GM19238 (cell line): ENCODE results near the gene P4HTM.

Source experiments
- DNase-seq: peaks from one replicate; pipeline ENCODE4 v3.0.0; 2011; ENCODE audit warnings: low spot score; ENCODE audit not compliant: insufficient read length

Gene P4HTM, protein sequence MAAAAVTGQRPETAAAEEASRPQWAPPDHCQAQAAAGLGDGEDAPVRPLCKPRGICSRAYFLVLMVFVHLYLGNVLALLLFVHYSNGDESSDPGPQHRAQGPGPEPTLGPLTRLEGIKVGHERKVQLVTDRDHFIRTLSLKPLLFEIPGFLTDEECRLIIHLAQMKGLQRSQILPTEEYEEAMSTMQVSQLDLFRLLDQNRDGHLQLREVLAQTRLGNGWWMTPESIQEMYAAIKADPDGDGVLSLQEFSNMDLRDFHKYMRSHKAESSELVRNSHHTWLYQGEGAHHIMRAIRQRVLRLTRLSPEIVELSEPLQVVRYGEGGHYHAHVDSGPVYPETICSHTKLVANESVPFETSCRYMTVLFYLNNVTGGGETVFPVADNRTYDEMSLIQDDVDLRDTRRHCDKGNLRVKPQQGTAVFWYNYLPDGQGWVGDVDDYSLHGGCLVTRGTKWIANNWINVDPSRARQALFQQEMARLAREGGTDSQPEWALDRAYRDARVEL

DNA sequence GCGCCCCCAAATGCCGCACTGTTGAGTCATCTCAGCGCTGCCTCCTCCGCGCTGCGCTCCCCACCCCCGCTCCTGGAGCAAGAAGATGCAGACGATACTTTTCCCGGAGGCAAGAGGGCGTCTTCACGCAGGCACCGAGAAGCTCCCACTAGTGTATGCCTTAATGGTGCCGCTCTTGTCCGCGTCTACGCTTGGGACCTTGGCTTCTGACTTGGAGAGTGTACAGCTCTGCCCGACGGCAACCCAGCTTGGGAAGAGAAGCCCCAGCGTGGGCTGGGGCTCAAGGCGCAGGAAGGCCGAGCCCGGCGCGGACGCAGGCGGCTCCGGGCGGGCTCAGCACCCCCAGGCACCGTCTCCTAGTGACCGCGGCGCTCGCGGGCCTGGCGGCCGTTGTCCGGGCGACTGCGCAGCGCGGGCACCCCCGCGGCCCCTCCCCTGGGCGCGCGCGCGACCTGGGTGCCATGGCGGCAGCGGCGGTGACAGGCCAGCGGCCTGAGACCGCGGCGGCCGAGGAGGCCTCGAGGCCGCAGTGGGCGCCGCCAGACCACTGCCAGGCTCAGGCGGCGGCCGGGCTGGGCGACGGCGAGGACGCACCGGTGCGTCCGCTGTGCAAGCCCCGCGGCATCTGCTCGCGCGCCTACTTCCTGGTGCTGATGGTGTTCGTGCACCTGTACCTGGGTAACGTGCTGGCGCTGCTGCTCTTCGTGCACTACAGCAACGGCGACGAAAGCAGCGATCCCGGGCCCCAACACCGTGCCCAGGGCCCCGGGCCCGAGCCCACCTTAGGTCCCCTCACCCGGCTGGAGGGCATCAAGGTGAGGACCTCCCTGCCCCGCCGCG is at the start of gene P4HTM:
Gene P4HTM (plus strand): TSS at position 446 of the 840 bp plus-strand sequence. CDS start 16 bp downstream, at position 462.
- DNase-seq: peak; percentile 52

DNA sequence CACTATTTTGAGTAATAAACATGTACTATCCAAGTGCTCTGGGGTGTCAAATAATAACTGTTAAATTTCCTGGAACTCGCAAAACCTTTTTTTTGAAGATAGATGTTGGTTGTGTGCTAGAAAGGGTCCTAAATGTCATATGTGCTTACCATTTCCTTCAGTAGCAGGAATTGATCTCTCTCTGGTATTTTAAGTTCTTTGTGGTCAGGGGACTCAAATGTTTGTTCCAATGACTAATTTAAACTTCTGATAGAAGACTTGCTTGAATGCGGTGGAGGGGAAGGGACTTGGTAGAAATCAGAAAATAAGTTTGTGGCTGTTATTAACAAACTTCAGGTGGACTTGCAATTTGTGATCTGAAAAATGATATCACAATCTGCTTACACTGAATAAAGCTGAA is 44.6 kb upstream of the P4HTM start:
- DNase-seq: no peak

DNA sequence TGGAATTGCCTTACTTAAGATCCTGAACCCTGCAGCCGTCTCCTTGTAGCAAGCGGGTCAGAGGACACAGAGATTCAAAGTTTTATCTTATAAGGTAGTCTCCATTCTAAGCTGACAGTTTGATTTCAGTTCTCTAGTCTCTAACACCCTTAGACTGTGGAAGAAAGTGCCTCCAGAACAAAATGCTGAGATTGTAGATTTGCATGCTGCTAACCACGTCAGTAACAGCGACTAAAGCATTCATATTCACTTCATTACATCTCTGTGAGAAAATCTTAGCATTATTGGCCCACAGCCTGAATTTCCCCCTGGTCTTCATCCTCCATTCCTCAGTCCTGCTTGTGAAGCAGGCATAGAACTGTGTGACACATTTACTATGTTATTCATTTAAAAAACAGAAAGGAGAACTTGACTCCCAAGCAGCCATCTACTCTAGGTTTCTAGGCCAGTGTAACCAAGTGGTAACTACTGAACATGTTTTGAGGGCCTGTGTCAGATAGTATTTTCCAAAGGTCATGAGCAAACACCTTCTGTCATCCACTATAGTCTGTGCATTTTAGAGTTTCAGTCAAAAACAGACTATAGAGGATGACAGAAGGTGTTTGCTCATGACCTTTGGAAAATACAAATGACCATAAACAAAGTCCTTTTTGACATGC is 44.0 kb upstream of the P4HTM start:
- no peak for DNase-seq

DNA sequence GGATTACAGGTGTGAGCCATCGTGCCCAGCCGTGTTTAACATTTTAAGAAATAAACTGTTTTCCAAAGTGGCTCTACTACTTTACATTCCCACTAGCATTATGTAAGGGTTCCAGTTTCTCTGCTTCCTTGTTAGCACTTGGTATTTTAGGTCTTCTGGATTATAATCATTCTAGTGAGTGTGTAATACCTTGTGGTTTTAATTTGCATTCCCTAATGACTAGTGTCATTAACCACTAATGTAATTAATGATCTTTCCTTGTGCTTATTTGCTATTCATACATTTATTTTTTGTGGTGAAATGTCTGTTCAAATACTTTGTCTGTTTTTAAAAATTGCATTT is 40.7 kb upstream of the P4HTM start:
- DNase-seq: no peak

DNA sequence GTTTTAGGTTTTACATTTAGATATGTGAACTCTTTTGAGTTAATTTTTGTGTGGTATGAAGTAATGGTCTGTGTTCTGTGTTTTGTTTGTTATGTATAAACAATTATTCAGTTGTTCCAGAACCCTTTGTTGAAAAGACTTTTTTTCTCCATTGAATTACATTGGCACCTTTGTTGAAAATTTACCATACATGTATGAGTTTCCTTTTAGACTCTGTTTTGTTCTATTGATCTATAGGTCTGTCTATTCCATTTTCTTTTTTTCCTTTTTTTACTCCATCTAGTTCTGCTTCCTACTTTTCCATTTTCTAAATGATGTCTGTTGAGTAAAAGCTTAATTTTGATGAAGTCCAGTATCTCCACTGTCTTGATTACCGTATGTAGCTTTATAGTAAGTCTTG is 40.0 kb upstream of the P4HTM start:
- DNase-seq: no peak

DNA sequence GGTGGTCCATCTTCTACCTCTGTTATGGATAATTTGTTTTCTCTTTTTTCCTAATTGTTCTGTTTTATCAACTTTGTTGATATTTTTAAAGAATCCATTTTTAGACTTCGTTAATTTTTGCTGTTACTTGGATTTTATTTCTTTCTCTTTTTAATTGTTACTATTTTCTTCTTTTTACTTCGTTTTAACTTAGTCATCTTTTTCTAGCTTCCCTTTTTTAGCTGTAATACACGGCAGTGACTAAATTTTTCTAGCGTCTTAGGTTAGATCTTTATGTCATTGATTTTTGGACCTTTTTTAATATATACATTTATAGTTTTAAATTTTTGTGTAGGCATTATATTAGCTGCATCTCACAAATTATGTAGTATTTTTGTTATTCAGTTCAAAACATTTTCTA is 38.3 kb upstream of the P4HTM start:
- DNase-seq: no peak

DNA sequence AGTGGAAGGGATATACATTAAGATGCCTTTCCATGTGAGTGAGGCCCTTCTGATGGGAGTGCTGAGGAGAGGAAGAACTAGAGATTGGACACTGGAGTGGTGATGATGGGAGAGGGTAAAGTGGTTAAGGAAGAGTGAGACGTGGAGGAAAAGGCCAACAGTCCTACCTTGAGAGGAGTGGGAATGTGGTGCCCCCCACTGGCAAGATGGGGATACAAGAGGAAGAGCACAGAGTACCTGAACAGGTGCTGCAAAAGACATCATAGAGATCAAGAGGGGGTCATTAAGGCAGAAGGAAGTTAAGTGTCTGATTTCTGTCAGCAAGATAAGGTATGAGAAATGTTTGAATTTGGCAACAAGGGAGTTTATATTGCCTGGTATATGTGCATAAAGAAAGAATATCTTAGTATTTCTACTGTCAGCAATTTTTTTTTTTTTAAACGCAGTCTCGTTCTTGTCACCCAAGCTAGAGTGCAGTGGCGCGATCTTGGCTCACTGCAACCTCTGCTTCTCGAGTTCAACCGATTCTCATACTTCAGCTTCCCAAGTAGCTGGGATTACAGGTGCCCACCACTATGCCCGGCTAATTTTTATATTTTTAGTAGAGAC is 37.4 kb upstream of the P4HTM start:
- no peak for DNase-seq

DNA sequence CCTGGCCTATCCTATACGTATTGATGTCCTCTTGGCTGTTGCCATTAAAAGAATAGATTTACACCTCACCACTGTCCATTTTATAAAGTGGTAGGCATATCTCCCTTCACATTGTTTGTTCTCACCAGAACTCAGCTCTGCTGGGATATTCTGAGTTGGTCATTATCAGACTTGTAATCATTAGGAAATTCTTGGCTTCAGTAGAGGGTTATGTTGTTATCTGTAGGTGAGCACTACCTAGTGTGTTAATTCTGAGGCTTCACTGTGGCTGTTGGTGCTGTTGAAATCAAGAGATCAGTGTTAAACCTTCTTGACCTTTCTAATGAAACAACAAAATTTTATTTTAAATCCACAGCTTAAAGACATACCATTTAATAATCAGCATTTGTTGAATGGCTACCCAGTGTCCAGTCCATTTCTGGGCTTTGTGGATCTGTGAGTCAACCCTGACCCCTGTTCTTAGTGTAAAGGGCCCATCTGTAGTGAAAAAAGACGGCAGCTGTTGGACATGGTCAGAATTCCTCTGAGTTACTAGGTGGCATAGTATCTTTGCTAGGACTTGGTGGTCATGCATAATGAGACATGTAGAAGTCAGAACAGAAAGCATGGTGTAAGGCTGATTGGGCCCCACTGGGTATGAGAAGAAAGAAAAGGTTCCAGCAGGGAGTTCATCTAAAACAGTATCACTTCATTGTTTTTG is 32.9 kb upstream of the P4HTM start:
- no peak for DNase-seq

DNA sequence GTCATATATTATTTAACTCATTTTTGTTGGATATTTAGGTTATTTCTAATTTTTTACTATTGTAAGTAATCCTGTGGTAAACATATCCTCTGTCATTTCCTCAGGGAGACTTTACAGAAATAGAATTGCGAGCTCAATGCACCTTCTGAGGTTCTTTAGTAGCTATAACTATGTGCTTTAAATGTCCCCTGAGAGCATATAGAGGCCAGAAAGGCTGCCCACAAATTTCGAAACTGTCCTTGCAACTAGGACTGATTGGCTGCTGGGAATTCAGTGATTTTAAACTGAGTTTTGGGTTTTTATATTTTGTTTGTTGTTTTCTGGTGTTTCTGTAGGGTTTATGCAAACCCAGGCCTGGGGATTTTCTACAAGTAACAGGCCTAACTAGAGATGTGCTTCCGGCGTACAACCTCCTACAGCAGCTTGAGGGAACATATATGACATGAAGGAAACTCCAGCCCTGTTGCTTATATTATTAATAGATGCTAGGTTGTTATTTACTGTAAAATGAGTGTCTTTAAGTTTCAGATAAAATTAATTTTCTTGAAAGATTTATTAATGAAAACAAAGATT is 29.1 kb upstream of the P4HTM start:
- DNase-seq: no peak

DNA sequence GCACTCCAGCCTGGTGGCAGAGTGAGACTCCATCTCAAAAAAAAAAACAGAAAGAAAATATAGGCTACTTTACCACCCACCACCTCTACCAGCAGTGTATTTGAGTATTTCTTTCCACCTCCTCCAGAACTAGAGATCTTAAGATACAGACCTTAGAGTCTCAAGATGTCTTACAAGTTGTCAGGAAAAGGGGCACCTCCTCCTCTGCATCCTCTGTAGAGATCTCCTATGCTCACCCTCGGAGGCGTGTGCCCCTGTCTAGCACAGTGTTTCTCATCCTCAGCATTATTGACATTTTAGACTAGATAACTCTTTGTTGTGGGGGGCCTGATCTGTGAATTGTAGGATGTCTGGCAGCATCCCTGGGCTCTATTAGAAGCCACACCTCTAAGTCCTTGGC is 27.7 kb upstream of the P4HTM start:
- no peak for DNase-seq

DNA sequence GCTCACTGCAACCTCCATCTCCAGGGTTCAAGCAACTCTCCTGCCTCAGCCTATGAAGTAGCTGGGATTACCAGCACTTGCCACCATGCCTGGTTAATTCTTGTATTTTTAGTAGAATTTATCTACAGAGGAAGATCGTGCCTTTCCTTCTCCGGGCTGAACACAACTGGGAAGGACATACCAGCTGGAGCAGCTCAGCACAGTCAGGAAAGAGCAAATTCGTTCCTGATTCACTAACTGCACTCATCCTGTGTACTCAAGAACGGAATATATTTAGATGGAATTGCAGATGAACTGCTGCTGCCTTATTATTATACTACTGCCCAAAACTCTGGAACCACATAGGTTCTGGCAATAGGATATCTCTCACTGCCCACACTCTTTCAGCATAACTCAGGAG is 27.1 kb upstream of the P4HTM start:
- DNase-seq: no peak

DNA sequence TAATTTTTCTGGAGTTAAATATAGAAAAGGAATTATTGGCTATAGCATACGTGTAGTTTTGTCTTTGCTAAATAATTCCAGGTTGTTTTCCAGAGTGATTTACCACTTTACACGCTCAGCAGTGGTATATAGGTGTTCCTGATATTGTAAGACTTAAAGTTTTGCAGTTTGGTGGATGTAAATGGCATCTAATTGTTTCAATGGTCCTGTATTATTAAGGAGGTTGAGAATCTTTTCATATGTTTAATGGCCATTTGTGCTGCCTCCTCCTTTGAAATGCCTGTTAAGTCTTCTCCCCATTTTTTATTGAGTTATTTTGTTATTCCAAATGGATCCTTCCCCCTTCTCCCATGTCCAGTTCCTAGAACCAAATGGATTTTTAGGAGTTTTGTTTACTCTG is 26.4 kb upstream of the P4HTM start:
- DNase-seq: no peak

DNA sequence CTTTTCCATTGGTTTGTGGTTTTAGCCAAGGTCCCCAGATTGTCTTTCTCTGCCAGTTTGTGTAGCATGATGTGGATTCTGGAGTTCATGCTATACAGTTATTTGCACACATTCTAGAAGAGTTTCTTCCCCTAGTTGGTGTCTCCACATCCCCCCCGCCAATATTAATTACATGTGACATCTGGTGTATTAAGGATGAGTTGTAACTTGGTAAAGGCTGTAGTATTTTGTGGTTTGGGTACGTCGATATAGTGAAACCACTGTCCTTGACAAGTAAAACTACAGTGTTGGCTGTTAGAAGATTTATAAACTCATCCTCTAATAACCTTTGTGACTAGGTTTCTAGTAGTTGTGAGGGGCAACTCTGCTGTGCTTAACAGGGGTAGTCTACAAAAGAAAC is 23.7 kb upstream of the P4HTM start:
- no peak for DNase-seq

DNA sequence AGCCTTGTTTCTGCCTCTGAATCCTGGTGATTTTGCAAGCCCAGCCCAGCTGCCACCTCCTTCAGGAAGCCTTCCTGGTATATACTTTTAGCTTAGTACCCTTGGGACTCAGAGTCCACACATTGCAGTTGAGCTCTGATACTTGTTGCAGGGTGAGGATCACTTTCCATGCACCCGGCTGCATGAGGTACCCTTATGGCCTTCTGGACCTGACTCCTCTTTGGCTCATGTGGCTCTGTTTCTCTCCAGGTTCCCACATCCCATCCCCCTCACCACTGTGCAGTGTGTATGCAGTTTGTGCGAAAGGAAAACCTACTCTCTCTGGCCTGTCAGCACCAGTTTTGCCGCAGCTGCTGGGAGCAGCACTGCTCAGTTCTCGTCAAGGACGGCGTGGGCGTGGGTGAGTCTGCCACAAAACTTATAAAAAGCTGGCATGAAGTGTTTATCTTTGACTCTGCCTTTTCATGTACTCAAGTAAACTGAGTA is 23.1 kb upstream of the P4HTM start:
- no peak for DNase-seq

DNA sequence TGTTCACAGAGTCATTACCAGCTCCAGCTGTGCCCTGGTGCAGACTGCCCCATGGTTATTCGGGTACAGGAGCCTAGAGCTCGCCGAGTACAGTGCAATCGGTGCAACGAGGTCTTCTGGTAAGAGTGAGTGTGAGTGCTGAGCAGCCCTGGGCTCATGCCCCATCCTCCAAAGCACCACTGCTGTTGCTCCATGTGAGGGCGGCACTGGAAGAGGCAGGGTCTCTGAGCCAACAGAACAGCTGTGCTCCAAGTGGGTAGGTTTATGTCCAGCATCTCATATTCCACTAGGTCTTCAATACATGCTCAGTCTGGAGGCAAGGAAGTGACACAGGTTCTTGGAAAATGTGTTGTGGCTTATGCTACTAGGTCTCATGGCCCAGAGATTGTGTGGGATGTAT is 19.5 kb upstream of the P4HTM start:
- DNase-seq: no peak

DNA sequence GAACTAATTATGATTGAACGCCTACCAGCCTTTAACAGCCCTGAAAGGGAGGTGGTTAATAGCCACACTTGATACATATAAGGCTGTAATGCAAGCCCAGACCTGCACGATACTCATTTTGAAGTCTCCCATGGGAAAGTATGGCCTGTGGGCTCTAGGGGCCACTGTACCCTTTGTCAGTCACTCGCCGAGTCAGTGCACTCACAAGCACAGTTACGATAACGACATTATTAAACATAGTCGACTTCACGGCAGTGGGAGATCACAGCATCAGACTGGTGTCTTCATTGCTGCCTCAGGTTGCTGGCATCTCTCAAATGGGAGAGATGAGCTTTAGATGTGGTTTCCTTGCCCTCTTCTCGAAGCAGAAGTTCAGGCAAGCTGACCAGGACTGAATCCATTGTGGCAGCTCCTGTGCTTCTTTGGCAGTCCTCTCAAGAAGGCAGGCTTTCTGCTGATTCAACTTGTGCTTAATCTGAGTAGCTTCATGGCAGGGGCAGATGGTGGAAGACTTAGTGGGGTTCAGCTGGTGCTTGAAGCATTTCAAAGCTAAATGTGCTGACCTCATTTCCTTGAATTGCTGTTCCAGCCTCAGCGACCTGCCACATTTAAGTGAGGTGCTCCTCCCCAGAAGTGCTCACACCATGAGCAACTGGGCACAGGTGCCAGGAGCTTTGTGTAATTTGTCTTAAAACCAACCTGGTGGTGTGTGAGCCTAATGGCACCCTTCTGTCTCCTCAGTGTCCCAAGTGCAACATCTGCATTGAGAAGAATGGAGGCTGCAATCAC is 15.8 kb upstream of the P4HTM start:
- DNase-seq: no peak

DNA sequence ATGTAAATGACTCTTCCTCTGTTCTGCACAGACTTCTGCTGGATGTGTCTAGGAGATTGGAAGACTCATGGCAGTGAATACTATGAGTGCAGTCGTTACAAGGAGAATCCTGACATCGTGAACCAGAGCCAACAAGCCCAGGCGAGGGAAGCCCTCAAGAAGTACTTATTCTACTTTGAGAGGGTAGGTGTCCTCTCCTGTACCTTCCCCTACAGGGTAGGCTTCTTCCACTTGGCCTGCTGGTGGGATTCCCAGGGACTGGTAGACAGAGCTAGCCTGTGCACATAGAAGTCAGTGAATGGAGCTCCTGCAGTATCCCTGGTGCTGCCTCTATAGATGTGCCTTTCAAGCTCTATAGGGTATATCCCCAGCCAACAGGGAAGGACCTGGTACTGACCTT is 10.6 kb upstream of the P4HTM start:
- DNase-seq: no peak

DNA sequence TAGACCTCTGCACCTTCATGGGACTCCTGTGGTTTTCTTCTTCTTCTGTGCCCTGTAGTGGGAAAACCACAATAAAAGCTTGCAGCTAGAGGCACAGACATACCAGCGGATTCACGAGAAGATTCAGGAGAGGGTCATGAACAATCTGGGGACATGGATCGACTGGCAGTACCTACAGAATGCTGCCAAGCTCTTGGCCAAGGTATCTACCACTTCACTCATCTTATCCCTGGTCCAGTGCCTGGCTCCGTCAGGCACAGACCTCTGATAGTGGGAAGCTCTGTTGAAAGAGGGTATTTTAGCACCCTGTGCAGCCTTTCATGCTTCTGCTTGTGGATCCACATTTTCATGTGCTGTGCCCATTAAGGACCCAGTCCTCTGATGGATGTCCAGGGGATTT is 9.7 kb upstream of the P4HTM start:
- no peak for DNase-seq

DNA sequence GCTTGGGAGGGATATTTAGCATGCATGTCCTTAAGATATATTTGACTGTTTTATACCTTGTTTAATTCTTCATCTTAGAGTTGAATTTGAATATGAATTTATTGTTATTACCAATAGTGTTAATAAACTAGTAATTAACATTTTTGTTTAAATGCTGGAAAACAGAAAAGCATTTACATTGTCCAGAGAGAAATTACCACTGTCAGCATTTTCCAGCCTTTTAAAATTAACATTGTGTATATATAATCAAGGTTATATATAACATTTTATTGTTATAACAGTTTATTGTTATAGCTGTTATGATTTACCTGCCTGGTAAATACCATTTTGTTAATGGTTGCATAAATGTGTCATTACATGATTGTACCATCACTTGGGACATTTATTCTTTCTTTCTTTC is 8.0 kb upstream of the P4HTM start:
- DNase-seq: no peak

DNA sequence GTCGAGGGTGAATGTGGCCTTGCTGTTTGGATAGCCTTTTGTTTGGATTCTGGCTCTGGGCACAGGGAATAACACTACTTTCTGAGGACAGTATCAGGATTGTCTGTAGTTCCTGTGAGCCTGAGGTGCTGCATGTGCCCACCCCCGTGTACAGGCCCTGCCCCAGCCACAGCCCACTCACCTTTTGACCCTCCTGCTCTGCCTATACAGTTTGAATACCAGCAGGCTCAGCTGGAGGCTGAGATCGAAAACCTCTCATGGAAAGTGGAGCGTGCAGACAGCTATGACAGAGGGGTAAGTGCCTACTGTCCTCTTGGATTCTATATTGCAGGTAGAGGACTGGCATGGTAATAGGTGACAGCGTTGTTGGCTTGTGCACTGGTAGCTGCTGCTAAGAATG is 7.4 kb upstream of the P4HTM start:
- no peak for DNase-seq
